K562 (cell line): ENCODE measurements around the gene POLD4. TPM values are rescaled to one million over a fixed set of nuclear protein-coding genes. Genes with fewer than 3 reads are reported as not detected.

Experiments
- ATAC-seq: fragments of 200-7000 bp; cut with Tn5 transposase; 3 replicates; pipeline ENCODE4 v1.9.1; 2020; ENCODE audit warnings: moderate library complexity
- BruUV-seq: library from RNA; stranded (reverse); fragments of 400-500 nt; replicated peaks from 2 replicates; lab custom pipeline; 2021; lab: Mats Ljungman, UMichigan
- CTCF ChIA-PET: fragments of 300-600 bp; formaldehyde crosslinking; extraction: SDS; loops from one replicate; lab custom pipeline; 2021; ENCODE audit warnings: low intra/inter-chr PET ratio; lab: Yijun Ruan, JAX
- POLR2A ChIA-PET: fragments of 300-600, 350-650 bp; sonication (Branson Sonifier 250); formaldehyde crosslinking; extraction: SDS; loops from one replicate; lab custom pipeline; 2021; ENCODE audit warnings: antibody characterized with exemption, inconsistent platforms; lab: Yijun Ruan, JAX
- DNase-seq, 4 experiments: peaks; one replicate each; pipeline versions ENCODE4 v3.0.0 to v3.0.0-alpha.2; 2011 to 2018; ENCODE audit warnings: low spot score in 3 of 4, mixed read lengths in 3 of 4; ENCODE audit errors: extremely low read depth in 1 of 4
- FAIRE-seq: peaks from 2 replicates; lab custom pipeline; 2011; peaks lifted over from hg19 to GRCh38; lab: Jason Lieb, UNC
- H2AFZ ChIP-seq: 2 replicates; pipeline ENCODE4 v1.6.0; 2011; ENCODE audit warnings: low read depth, low read length, control low read depth, inconsistent platforms
- H3K27ac ChIP-seq: fragments of 200-600 bp; 3 replicates; pipeline ENCODE4 v1.8.0; 2011; ENCODE audit warnings: low read depth, mild to moderate bottlenecking, control low read depth, inconsistent platforms, low read length, moderate library complexity, mixed read lengths; ENCODE audit errors: extremely low read depth
- H3K27me3 ChIP-seq, 2 experiments: fragments of 300-600 bp in 1 of 2; 2 replicates in 1 of 2; 3 replicates in 1 of 2; pipeline versions ENCODE4 v1.6.0 to v1.8.0; 2011; ENCODE audit warnings: inconsistent platforms in 2 of 2, low read length in 2 of 2, mild to moderate bottlenecking in 1 of 2, mixed read lengths in 1 of 2, moderate library complexity in 1 of 2; ENCODE audit not compliant: control insufficient read depth in 2 of 2, insufficient read depth in 2 of 2
- H3K36me3 ChIP-seq: fragments of 300-600 bp; 3 replicates; pipeline ENCODE4 v1.8.0; 2011; ENCODE audit warnings: mild to moderate bottlenecking, low read length, inconsistent platforms; ENCODE audit not compliant: control insufficient read depth, insufficient read depth
- H3K4me1 ChIP-seq, 2 experiments: fragments of 200-600 bp in 1 of 2; replicated peaks in 1 of 2; 2 replicates in 1 of 2; 3 replicates in 1 of 2; pipeline versions ENCODE4 v1.5.1 to v1.8.0; 2011; ENCODE audit warnings: inconsistent platforms in 2 of 2, low read length in 2 of 2, mild to moderate bottlenecking in 1 of 2, mixed read lengths in 1 of 2, moderate library complexity in 1 of 2; ENCODE audit not compliant: control insufficient read depth in 2 of 2, insufficient read depth in 2 of 2
- H3K4me2 ChIP-seq: 2 replicates; pipeline ENCODE4 v1.6.1; 2011; ENCODE audit warnings: low read length, control low read depth, inconsistent platforms, mixed read lengths; ENCODE audit not compliant: insufficient read depth
- H3K4me3 ChIP-seq: fragments of 200-600 bp; sonication (generic), shearing (Covaris generic); 2 replicates; pipeline ENCODE4 v1.5.1; 2016; ENCODE audit warnings: control low read depth, inconsistent platforms
- H3K79me2 ChIP-seq: fragments of 200-600 bp; 3 replicates; pipeline ENCODE4 v1.8.0; 2011; ENCODE audit warnings: low read length, inconsistent platforms; ENCODE audit not compliant: control insufficient read depth, insufficient read depth
- H3K9ac ChIP-seq, 2 experiments: 2 replicates each; pipeline versions ENCODE4 v1.6.0 to v1.6.1; 2011; ENCODE audit warnings: low read depth in 2 of 2, low read length in 2 of 2, control low read depth in 1 of 2, inconsistent platforms in 1 of 2, mild to moderate bottlenecking in 1 of 2, mixed read lengths in 1 of 2; ENCODE audit not compliant: insufficient read depth in 1 of 2
- H3K9me1 ChIP-seq: one replicate; pipeline ENCODE4 v1.6.0; 2011; ENCODE audit warnings: inconsistent platforms, mild to moderate bottlenecking, low read length, moderate library complexity; ENCODE audit not compliant: control insufficient read depth, insufficient read depth
- H3K9me3 ChIP-seq: replicated peaks from 2 replicates; pipeline ENCODE4 v1.5.1; 2011; ENCODE audit warnings: low read depth, low read length, inconsistent platforms; ENCODE audit not compliant: control insufficient read depth, insufficient read depth
- H4K20me1 ChIP-seq: replicated peaks from 2 replicates; pipeline ENCODE4 v1.6.1; 2011; ENCODE audit warnings: low read length, inconsistent platforms, mixed read lengths; ENCODE audit not compliant: control insufficient read depth, insufficient read depth
- CHD1 ChIP-seq: fragments of 200-600 bp; sonication (generic); IDR thresholded peaks from one replicate; pipeline ENCODE4 v1.6.1; 2012; ENCODE audit warnings: mild to moderate bottlenecking, moderate library complexity, low read length, inconsistent platforms
- MCM5 ChIP-seq: fragments of 450-650 bp; IDR thresholded peaks from 2 replicates; pipeline ENCODE4 v1.6.1; 2016; ENCODE audit warnings: low read depth
- MEF2D ChIP-seq: conservative IDR thresholded peaks from 2 replicates; pipeline ENCODE4 v1.6.1; 2016; ENCODE audit warnings: low read depth, missing genetic modification characterization, missing compliant biosample characterization
- MIER1 ChIP-seq: fragments of 450-650 bp; IDR thresholded peaks from 2 replicates; pipeline ENCODE4 v1.6.1; 2016; ENCODE audit warnings: antibody characterized with exemption, mild to moderate bottlenecking, low read depth
- MYNN ChIP-seq, 2 experiments: sonication (generic); formaldehyde crosslinking in 1 of 2; IDR thresholded peaks; 2 replicates each; pipeline versions ENCODE4 v1.5.0 to v1.6.1; 2016 to 2020; ENCODE audit warnings: antibody characterized with exemption in 1 of 2, missing genetic modification reagents in 1 of 2
- WGBS: fragments of 100-300 bp; shearing (Covaris generic); methylation state at CpG from one replicate; pipeline ENCODE4 v1.1.6; 2016; ENCODE audit warnings: low coverage, mixed read lengths; ENCODE audit not compliant: insufficient coverage; ENCODE audit errors: missing lambda C conversion rate; 5-methylcytosine and 5-hydroxymethylcytosine counted together
- in situ Hi-C: fragments of 300-500 bp; cut with MboI; formaldehyde crosslinking; loops from 4 replicates; pipeline ENCODE4 v1.15.0; 2018; ENCODE audit warnings: inconsistent platforms, mixed read lengths
- intact Hi-C: fragments of 100-400 bp; cut with micrococcal nuclease; formaldehyde crosslinking; loops from 2 replicates; pipeline ENCODE4 v1.14.2; 2022
- polyA plus RNA-seq, 8 experiments: library from polyadenylated mRNA; depleted of rRNA in 4 of 8; stranded (reverse) in 5 of 8; unstranded in 3 of 8; fragments of >200 nt; fragmentation: Nextera tagmentation in 2 of 8; fragmentation: Illumina TruSeq in 1 of 8; extraction: Ambion mirVana in 2 of 8; extraction: Trizol in 1 of 8; gene quantifications; 2 replicates each; pipeline versions ENCODE4 v1.2.1 to v1.2.3, GENCODE V29; 2011 to 2014; ENCODE audit warnings: inconsistent platforms in 1 of 8, missing spikeins in 1 of 8
- total RNA-seq, 7 experiments: library from RNA; depleted of rRNA in 6 of 7; stranded (reverse); fragments of >200 nt in 6 of 7; fragmentation: Illumina TruSeq in 2 of 7; extraction: Trizol in 2 of 7; gene quantifications; 2 replicates each; pipeline versions ENCODE4 v1.2.1 to v1.2.3, GENCODE V29; 2011 to 2021; ENCODE audit warnings: low replicate concordance in 1 of 7
- TF ChIP-seq, protein P1 (sequence below): fragments of 200-800 bp; sonication (Bioruptor generic); IDR thresholded peaks from 2 replicates; pipeline ENCODE4 v1.6.1; 2017; ENCODE audit warnings: missing genetic modification characterization, missing compliant biosample characterization

Gene POLD4
- total and polyA plus RNA-seq, 9 of the 15 experiments (the other 6 are each of a cell fraction or from before 2014, with no cell fraction given): 5.8 to 64.5 (median 18.3) TPM

GRCh38 chr11:67314218-67314617, 39.1 kb downstream of the POLD4 start (continued):
- TF ChIP-seq, protein P1, sequence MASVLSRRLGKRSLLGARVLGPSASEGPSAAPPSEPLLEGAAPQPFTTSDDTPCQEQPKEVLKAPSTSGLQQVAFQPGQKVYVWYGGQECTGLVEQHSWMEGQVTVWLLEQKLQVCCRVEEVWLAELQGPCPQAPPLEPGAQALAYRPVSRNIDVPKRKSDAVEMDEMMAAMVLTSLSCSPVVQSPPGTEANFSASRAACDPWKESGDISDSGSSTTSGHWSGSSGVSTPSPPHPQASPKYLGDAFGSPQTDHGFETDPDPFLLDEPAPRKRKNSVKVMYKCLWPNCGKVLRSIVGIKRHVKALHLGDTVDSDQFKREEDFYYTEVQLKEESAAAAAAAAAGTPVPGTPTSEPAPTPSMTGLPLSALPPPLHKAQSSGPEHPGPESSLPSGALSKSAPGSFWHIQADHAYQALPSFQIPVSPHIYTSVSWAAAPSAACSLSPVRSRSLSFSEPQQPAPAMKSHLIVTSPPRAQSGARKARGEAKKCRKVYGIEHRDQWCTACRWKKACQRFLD (CRISPR knock-in tag): no peak
- no peak for TF ChIP-seq CHD1
- TF ChIP-seq MIER1: no peak
- no peak for TF ChIP-seq MYNN (IDR thresholded peaks at IDR 0.05)
- TF ChIP-seq MYNN (CRISPR knock-in tag; IDR thresholded peaks at IDR 0.05): no peak
- TF ChIP-seq MCM5: no peak
- no peak for TF ChIP-seq MEF2D

GRCh38 chr11:67313125-67313890, 40.0 kb downstream of the POLD4 start:
- peak overlapping the region; percentile 58 for H2AFZ ChIP-seq
- peak overlapping the region; percentile 67 for H3K27ac ChIP-seq
- ChIA-PET CTCF (no interaction called here), POLR2A (interaction anchor here (0.7 to 3.5 kb wide), 5 partner anchors 8 to 173 kb away, joined by 3 to 10 read pairs (median 4); no protein-coding TSS in a partner anchor)
- H3K4me2 ChIP-seq: peak overlapping the region; percentile 76; the same call in 1 of the 2 replicates
- WGBS: 59% methylated on average over 11 of the region's 11 CpGs
- H4K20me1 ChIP-seq: no peaks in the 10 kb centered on the region
- no peak overlapping the region for H3K4me3 ChIP-seq
- DNase-seq: no peak
- H3K79me2 ChIP-seq: peaks cover 3% of the 10 kb centered on the region; the same call in 1 of the 3 replicates
- H3K9me1 ChIP-seq: no peaks in the 10 kb centered on the region
- H3K36me3 ChIP-seq: no peaks in the 10 kb centered on the region
- intact Hi-C loops (no loop called here), in situ Hi-C loops (loop anchor here (5.0 kb wide), 1 partner anchor 36 kb away; no protein-coding TSS in a partner anchor)
- H3K9ac ChIP-seq: peak overlapping the region; percentile 40 to 83; a peak in 3 of 4 replicates
- no peaks in the 10 kb centered on the region for H3K9me3 ChIP-seq
- FAIRE-seq: peak; percentile 42
- H3K27me3 ChIP-seq: no peaks in the 10 kb centered on the region
- no peak for ATAC-seq
- peaks cover 38 to 67% of the 10 kb centered on the region in 2 experiments for H3K4me1 ChIP-seq
- no TSS peak for BruUV-seq
